DND-41 (cell line): Measurements from ENCODE around the gene TUBA1C.

Experiments used
- EZH2 ChIP-seq: IDR thresholded peaks from 3 replicates; pipeline ENCODE4 v1.6.1; 2012; ENCODE audit warnings: borderline replicate concordance, low read depth, mild to moderate bottlenecking, moderate library complexity, low read length, inconsistent platforms; ENCODE audit not compliant: severe bottlenecking
- TF ChIP-seq, protein P1 (sequence below): IDR thresholded peaks from 2 replicates; pipeline ENCODE4 v1.5.1; 2012; ENCODE audit warnings: borderline replicate concordance, low read length, moderate library complexity, mild to moderate bottlenecking; ENCODE audit not compliant: poor library complexity, severe bottlenecking; ENCODE audit errors: extremely low read depth

DNA sequence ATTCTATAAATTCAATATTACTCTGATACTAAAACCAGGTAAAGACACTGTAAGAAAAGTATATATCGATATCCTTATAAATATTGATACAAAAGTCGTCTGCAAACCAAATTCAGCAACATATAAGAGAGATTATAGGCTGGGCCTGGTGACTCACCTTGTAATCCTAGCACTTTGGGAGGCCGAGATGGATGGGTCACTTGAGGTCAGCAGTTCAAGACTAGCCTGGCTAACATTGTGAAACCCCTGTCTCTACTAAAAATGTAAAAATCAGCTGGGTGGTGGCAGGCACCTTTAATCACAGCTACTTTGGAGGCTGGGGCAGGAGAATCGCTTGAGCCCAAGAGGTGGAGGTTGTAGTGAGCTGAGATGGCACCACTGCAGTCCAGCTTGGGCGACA is 13.5 kb upstream of the TUBA1C start:
- TF ChIP-seq, protein P1, sequence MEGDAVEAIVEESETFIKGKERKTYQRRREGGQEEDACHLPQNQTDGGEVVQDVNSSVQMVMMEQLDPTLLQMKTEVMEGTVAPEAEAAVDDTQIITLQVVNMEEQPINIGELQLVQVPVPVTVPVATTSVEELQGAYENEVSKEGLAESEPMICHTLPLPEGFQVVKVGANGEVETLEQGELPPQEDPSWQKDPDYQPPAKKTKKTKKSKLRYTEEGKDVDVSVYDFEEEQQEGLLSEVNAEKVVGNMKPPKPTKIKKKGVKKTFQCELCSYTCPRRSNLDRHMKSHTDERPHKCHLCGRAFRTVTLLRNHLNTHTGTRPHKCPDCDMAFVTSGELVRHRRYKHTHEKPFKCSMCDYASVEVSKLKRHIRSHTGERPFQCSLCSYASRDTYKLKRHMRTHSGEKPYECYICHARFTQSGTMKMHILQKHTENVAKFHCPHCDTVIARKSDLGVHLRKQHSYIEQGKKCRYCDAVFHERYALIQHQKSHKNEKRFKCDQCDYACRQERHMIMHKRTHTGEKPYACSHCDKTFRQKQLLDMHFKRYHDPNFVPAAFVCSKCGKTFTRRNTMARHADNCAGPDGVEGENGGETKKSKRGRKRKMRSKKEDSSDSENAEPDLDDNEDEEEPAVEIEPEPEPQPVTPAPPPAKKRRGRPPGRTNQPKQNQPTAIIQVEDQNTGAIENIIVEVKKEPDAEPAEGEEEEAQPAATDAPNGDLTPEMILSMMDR, result no peak
- TF ChIP-seq EZH2, result no peak
